Liver (tissue), 9 donors: Measurements from ENCODE around the gene FGG. TPM values are rescaled to one million over a fixed set of nuclear protein-coding genes. Genes with fewer than 3 reads are reported as not detected.

ENCODE experiments used
- DNase-seq: peaks from one replicate; pipeline ENCODE4 v3.0.0-alpha.2; 2017; ENCODE audit warnings: low spot score
- H3K27ac ChIP-seq, 2 donors: one replicate each; pipeline ENCODE4 v1.7.0; 2013; ENCODE audit warnings: inconsistent platforms in 2 of 2, low read length in 2 of 2, control low read depth in 1 of 2, low read depth in 1 of 2, mild to moderate bottlenecking in 1 of 2
- H3K27me3 ChIP-seq, 4 donors: one replicate each; pipeline versions ENCODE4 v1.6.1 to v1.7.0; 2013; ENCODE audit warnings: low read length in 3 of 4, inconsistent platforms in 1 of 4, mild to moderate bottlenecking in 1 of 4, moderate library complexity in 1 of 4; ENCODE audit not compliant: control insufficient read depth in 4 of 4, insufficient read depth in 4 of 4
- H3K36me3 ChIP-seq, 4 donors: one replicate each; pipeline versions ENCODE4 v1.6.1 to v1.7.0; 2013; ENCODE audit warnings: low read length in 3 of 4, mild to moderate bottlenecking in 3 of 4, low read depth in 1 of 4, moderate library complexity in 1 of 4; ENCODE audit not compliant: control insufficient read depth in 4 of 4, insufficient read depth in 3 of 4
- H3K4me1 ChIP-seq, 4 donors: one replicate each; pipeline versions ENCODE4 v1.6.1 to v1.7.0; 2013; ENCODE audit warnings: low read length in 3 of 4, mild to moderate bottlenecking in 3 of 4, moderate library complexity in 1 of 4; ENCODE audit not compliant: control insufficient read depth in 4 of 4, insufficient read depth in 4 of 4
- H3K4me3 ChIP-seq, 3 donors: one replicate each; pipeline versions ENCODE4 v1.6.1 to v1.7.0; 2013; ENCODE audit warnings: low read length in 3 of 3, control low read depth in 1 of 3, low read depth in 1 of 3, mild to moderate bottlenecking in 1 of 3
- H3K9ac ChIP-seq, 2 donors: one replicate each; pipeline ENCODE4 v1.7.0; 2013; ENCODE audit warnings: low read length in 2 of 2, mild to moderate bottlenecking in 2 of 2, moderate library complexity in 2 of 2, control low read depth in 1 of 2, low read depth in 1 of 2
- H3K9me3 ChIP-seq, 4 donors: one replicate each; pipeline versions ENCODE4 v1.6.1 to v1.7.0; 2013; ENCODE audit warnings: low read length in 3 of 4; ENCODE audit not compliant: control insufficient read depth in 4 of 4
- ATF3 ChIP-seq: IDR thresholded peaks from 2 replicates; pipeline ENCODE4 v1.6.1; 2016; ENCODE audit warnings: antibody characterized with exemption
- CTCF ChIP-seq: fragments of 150-350 bp; IDR thresholded peaks from 2 replicates; pipeline ENCODE4 v1.5.1; 2017; ENCODE audit warnings: improper control_type of control experiment, low read depth, low read length; ENCODE audit not compliant: missing input control
- EGR1 ChIP-seq, 2 donors: IDR thresholded peaks; 2 replicates each; pipeline ENCODE4 v1.6.1; 2016 to 2018; ENCODE audit warnings: antibody characterized with exemption in 2 of 2, low read depth in 2 of 2
- FOXA1 ChIP-seq: IDR thresholded peaks from 2 replicates; pipeline ENCODE4 v1.6.1; 2016; ENCODE audit warnings: antibody characterized with exemption
- FOXA2 ChIP-seq: IDR thresholded peaks from 2 replicates; pipeline ENCODE4 v1.6.1; 2016; ENCODE audit warnings: antibody characterized with exemption
- GABPA ChIP-seq, 2 donors: IDR thresholded peaks in 1 of 2; conservative IDR thresholded peaks in 1 of 2; 2 replicates each; pipeline ENCODE4 v1.6.1; 2016; ENCODE audit warnings: antibody characterized with exemption in 2 of 2, mild to moderate bottlenecking in 1 of 2, moderate library complexity in 1 of 2
- HNF4A ChIP-seq, 2 donors: conservative IDR thresholded peaks; 2 replicates each; pipeline ENCODE4 v1.6.1; 2016; ENCODE audit warnings: antibody characterized with exemption in 2 of 2, mild to moderate bottlenecking in 2 of 2
- HNF4G ChIP-seq: IDR thresholded peaks from 2 replicates; pipeline ENCODE4 v1.6.1; 2016; ENCODE audit warnings: antibody characterized with exemption
- JUND ChIP-seq, 2 donors: IDR thresholded peaks; 2 replicates each; pipeline ENCODE4 v1.6.1; 2016; ENCODE audit warnings: antibody characterized with exemption in 2 of 2
- MAX ChIP-seq: IDR thresholded peaks from 2 replicates; pipeline ENCODE4 v1.6.1; 2016; ENCODE audit warnings: antibody characterized with exemption
- NR2F2 ChIP-seq: IDR thresholded peaks from 2 replicates; pipeline ENCODE4 v1.6.1; 2016; ENCODE audit warnings: antibody characterized with exemption
- RAD21 ChIP-seq, 2 donors: IDR thresholded peaks; 2 replicates each; pipeline ENCODE4 v1.6.1; 2016; ENCODE audit warnings: antibody characterized with exemption in 2 of 2, mild to moderate bottlenecking in 2 of 2
- RXRA ChIP-seq, 2 donors: IDR thresholded peaks; 2 replicates each; pipeline ENCODE4 v1.6.1; 2017 to 2018; ENCODE audit warnings: antibody characterized with exemption in 2 of 2, mild to moderate bottlenecking in 1 of 2
- SP1 ChIP-seq: IDR thresholded peaks from 2 replicates; pipeline ENCODE4 v1.6.1; 2018; ENCODE audit warnings: antibody characterized with exemption, mild to moderate bottlenecking
- TAF1 ChIP-seq: conservative IDR thresholded peaks from 2 replicates; pipeline ENCODE4 v1.6.1; 2016; ENCODE audit warnings: antibody characterized with exemption, mild to moderate bottlenecking
- YY1 ChIP-seq: IDR thresholded peaks from 2 replicates; pipeline ENCODE4 v1.6.1; 2016; ENCODE audit warnings: antibody characterized with exemption, mild to moderate bottlenecking
- ZBTB33 ChIP-seq: IDR thresholded peaks from 2 replicates; pipeline ENCODE4 v1.6.1; 2016; ENCODE audit warnings: antibody characterized with exemption
- WGBS: extraction: QIAGEN DNeasy Blood & Tissue Kit; methylation state at CpG from one replicate; pipeline ENCODE4 v1.1.7; 2013; 5-methylcytosine and 5-hydroxymethylcytosine counted together
- polyA plus RNA-seq, 2 donors: library from polyadenylated mRNA; stranded (reverse) in 1 of 2; unstranded in 1 of 2; fragments of 200-250 nt in 1 of 2; fragments of >200 nt in 1 of 2; fragmentation: Nextera tagmentation in 1 of 2; extraction: Ambion mirVana in 1 of 2; gene quantifications; one replicate each; pipeline versions ENCODE4 v1.2.1 to v1.2.3, GENCODE V29; 2013 to 2015
- total RNA-seq, 2 donors: library from RNA; depleted of rRNA; stranded (reverse); fragments of >200 nt; gene quantifications; one replicate each; pipeline ENCODE4 v1.2.3, GENCODE V29; 2014
- donor health status: healthy.
- donor health status: healthy.
- donor health status: healthy.
- donor health status: healthy.
- donor health status: healthy.

The FGG gene
- total and polyA plus RNA-seq, 4 donors, result 7,404 to 20,700 (median 15,071) TPM

GRCh38 chr4:154582723-154583122, 29.7 kb downstream of the FGG start:
- no peak overlapping the region for H3K9ac ChIP-seq
- peaks cover 2 to 19% (median 7%) of the 10 kb centered on the region in 4 donors for H3K36me3 ChIP-seq
- H3K4me3 ChIP-seq, result no peak overlapping the region
- 35% methylated on average over 2 of the region's 2 CpGs for WGBS
- H3K27me3 ChIP-seq, result no peaks in the 10 kb centered on the region
- DNase-seq, result no peak
- TF ChIP-seq JUND (IDR thresholded peaks at IDR 0.05), result peak; percentile 24 to 86
- TF ChIP-seq MAX, result peak; percentile 19
- no peak for TF ChIP-seq GABPA (IDR thresholded peaks at IDR 0.05 in 1 of 2, conservative IDR thresholded peaks at IDR 0.05 in 1 of 2)
- TF ChIP-seq RXRA (IDR thresholded peaks at IDR 0.05), result peak in 1 of 2 donors; percentile 35
- peaks cover 1 to 19% (median 10%) of the 10 kb centered on the region in 4 donors for H3K4me1 ChIP-seq
- H3K9me3 ChIP-seq, result no peaks in the 10 kb centered on the region
- H3K27ac ChIP-seq, result peak overlapping the region in 1 of 2 donors; percentile 25

- Histone ChIP-seq H3K36me3 (no peaks in the 10 kb centered on the region), H3K9ac (no peak overlapping the region), H3K27me3 (no peaks in the 10 kb centered on the region), H3K27ac (no peak overlapping the region), H3K4me1 (peaks cover 1 to 22% (median 20%) of the 10 kb centered on the region in 4 donors), H3K4me3 (no peak overlapping the region), H3K9me3 (no peaks in the 10 kb centered on the region)
- DNase-seq, result no peak
- TF ChIP-seq RAD21 (IDR thresholded peaks at IDR 0.05) (no peak), TAF1 (no peak), EGR1 (IDR thresholded peaks at IDR 0.05; ENCODE audit: low read depth in 2 of 2) (no peak), SP1 (no peak), HNF4A (conservative IDR thresholded peaks at IDR 0.05) (no peak)
Observed at GRCh38 chr4:154579927-154580326, 32.5 kb downstream of the FGG start.

GRCh38 chr4:154578919-154579318, 33.5 kb downstream of the FGG start:
- peak overlapping the region in 1 of 2 donors; percentile 5 for H3K27ac ChIP-seq
- WGBS, result 71% methylated on average over 1 of the region's 1 CpG
- no peak overlapping the region for H3K4me3 ChIP-seq
- no peaks in the 10 kb centered on the region for H3K9me3 ChIP-seq
- TF ChIP-seq FOXA2, result no peak
- TF ChIP-seq GABPA (IDR thresholded peaks at IDR 0.05 in 1 of 2, conservative IDR thresholded peaks at IDR 0.05 in 1 of 2), result no peak
- TF ChIP-seq EGR1 (IDR thresholded peaks at IDR 0.05; ENCODE audit: low read depth in 2 of 2), result no peak
- no peak for TF ChIP-seq YY1
- no peak for TF ChIP-seq HNF4A (conservative IDR thresholded peaks at IDR 0.05)
- TF ChIP-seq RAD21 (IDR thresholded peaks at IDR 0.05), result no peak
- no peak for TF ChIP-seq TAF1
- TF ChIP-seq ATF3, result no peak
- no peak for TF ChIP-seq CTCF
- TF ChIP-seq SP1, result no peak
- TF ChIP-seq JUND (IDR thresholded peaks at IDR 0.05), result no peak
- no peak for TF ChIP-seq NR2F2
- no peak for TF ChIP-seq FOXA1
- TF ChIP-seq ZBTB33, result no peak
- no peak for TF ChIP-seq RXRA (IDR thresholded peaks at IDR 0.05)
- TF ChIP-seq MAX, result no peak
- TF ChIP-seq HNF4G, result no peak
- no peak overlapping the region for H3K9ac ChIP-seq
- no peak for DNase-seq
- H3K4me1 ChIP-seq, result peaks cover 1 to 22% (median 20%) of the 10 kb centered on the region in 4 donors
- H3K36me3 ChIP-seq, result no peaks in the 10 kb centered on the region
- no peaks in the 10 kb centered on the region for H3K27me3 ChIP-seq
